CD4-positive, alpha-beta T cell (primary cell): ENCODE results near the gene TET2. TPM values are rescaled to one million over a fixed set of nuclear protein-coding genes. Genes with fewer than 3 reads are reported as not detected.

ENCODE experiments used
- ATAC-seq: fragments of 200-7000 bp; cut with Tn5 transposase; one replicate; pipeline ENCODE4 v1.10.0; 2022; ENCODE audit warnings: mild to moderate bottlenecking; ENCODE audit not compliant: poor library complexity
- CTCF ChIA-PET: fragments of 350-600 bp; sonication (Branson Sonifier 250); formaldehyde crosslinking; loops from one replicate; lab custom pipeline; 2021; ENCODE audit warnings: antibody characterized with exemption, inconsistent platforms; lab: Charles Lee
- POLR2A ChIA-PET: fragments of 350-600 bp; sonication (Branson Sonifier 250); formaldehyde crosslinking; loops from one replicate; lab custom pipeline; 2021; ENCODE audit warnings: antibody characterized with exemption, inconsistent platforms; lab: Charles Lee
- DNase-seq, 14 experiments: peaks; one replicate each; pipeline ENCODE4 v3.0.0-alpha.2; 2013 to 2020; ENCODE audit warnings: mixed read lengths in 2 of 14
- H3K27ac ChIP-seq, 2 donors: one replicate each; pipeline versions ENCODE4 v1.5.1 to v1.7.0; 2013; ENCODE audit warnings: low read length in 2 of 2, low read depth in 1 of 2, mild to moderate bottlenecking in 1 of 2
- H3K27me3 ChIP-seq, 2 experiments: 1 replicate in 1 of 2; 2 replicates in 1 of 2; pipeline versions ENCODE4 v1.6.1 to v1.7.0; 2013; ENCODE audit warnings: low read length in 2 of 2, control low read depth in 1 of 2, mild to moderate bottlenecking in 1 of 2, moderate library complexity in 1 of 2; ENCODE audit not compliant: insufficient read depth in 2 of 2, control insufficient read depth in 1 of 2
- H3K36me3 ChIP-seq: one replicate; pipeline ENCODE4 v1.6.1; 2013; ENCODE audit warnings: low read length, control low read depth; ENCODE audit not compliant: insufficient read depth
- H3K4me1 ChIP-seq: one replicate; pipeline ENCODE4 v1.6.1; 2013; ENCODE audit warnings: low read length, control low read depth; ENCODE audit not compliant: insufficient read depth
- H3K4me3 ChIP-seq: one replicate; pipeline ENCODE4 v1.5.1; 2013; ENCODE audit warnings: mild to moderate bottlenecking, low read length, moderate library complexity
- H3K9me3 ChIP-seq, 2 experiments: 1 replicate in 1 of 2; 2 replicates in 1 of 2; pipeline versions ENCODE4 v1.6.1 to v1.7.0; 2013; ENCODE audit warnings: low read length in 2 of 2, mild to moderate bottlenecking in 2 of 2, control low read depth in 1 of 2, moderate library complexity in 1 of 2; ENCODE audit not compliant: control insufficient read depth in 1 of 2, insufficient read depth in 1 of 2
- H3K27ac Mint-ChIP-seq: one replicate; pipeline ENCODE4 v1.8.0; 2020; ENCODE audit warnings: mixed read lengths
- H3K27me3 Mint-ChIP-seq: one replicate; pipeline ENCODE4 v1.8.0; 2021; ENCODE audit warnings: mixed read lengths
- H3K36me3 Mint-ChIP-seq: one replicate; pipeline ENCODE4 v1.8.0; 2021; ENCODE audit warnings: low read depth, mixed read lengths
- H3K4me1 Mint-ChIP-seq: one replicate; pipeline ENCODE4 v1.8.0; 2021; ENCODE audit warnings: low read depth, mixed read lengths
- H3K4me3 Mint-ChIP-seq: one replicate; pipeline ENCODE4 v1.8.0; 2020; ENCODE audit warnings: mild to moderate bottlenecking, mixed read lengths
- H3K9me3 Mint-ChIP-seq: one replicate; pipeline ENCODE4 v1.8.0; 2020; ENCODE audit warnings: mixed read lengths
- intact Hi-C, 2 experiments: fragments of 100-400 bp; cut with DNase I in 1 of 2; cut with micrococcal nuclease in 1 of 2; formaldehyde crosslinking; loops; one replicate each; pipeline versions ENCODE4 v1.15.1 to v1.9.0; 2023 to 2025; cut with DNase I, micrococcal nuclease
- total RNA-seq, 174 experiments: library from RNA in 2 of 174; stranded (reverse) in 2 of 174; gene quantifications; one replicate each; pipeline ENCODE4 v1.2.3 and lab custom pipeline; 2021 to 2026
- TF ChIP-seq, protein P1 (sequence below): fragments of 200-600 bp; IDR thresholded peaks from one replicate; pipeline ENCODE4 v1.8.0; 2022; ENCODE audit warnings: antibody characterized with exemption, mild to moderate bottlenecking

Gene TET2
- total RNA-seq, 2 experiments from 2014 or later = 31.0 to 32.0 TPM

DNA sequence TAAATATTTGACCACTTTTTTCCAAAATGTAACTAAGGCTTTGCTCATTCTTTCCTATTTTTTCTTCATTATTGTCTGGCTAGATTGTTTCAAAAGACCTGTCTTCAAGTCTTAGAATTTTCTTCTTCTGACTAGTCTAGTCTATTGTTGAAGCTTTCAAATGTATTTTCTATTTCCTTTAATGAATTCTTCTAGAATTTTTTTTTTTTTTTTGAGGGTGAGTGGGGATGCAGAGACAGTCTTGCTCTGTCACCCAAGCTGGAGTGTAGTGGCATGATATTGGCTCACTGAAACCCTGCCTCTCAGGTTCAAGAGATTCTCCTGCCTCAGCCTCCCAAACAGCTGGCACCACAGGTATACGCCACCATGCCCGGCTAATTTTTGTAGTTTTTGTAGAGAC lies 141.4 kb downstream of the TET2 start:
- no peak overlapping the region for H3K4me3 ChIP-seq
- intact Hi-C loops = no loop called here
- TF ChIP-seq, protein P1, sequence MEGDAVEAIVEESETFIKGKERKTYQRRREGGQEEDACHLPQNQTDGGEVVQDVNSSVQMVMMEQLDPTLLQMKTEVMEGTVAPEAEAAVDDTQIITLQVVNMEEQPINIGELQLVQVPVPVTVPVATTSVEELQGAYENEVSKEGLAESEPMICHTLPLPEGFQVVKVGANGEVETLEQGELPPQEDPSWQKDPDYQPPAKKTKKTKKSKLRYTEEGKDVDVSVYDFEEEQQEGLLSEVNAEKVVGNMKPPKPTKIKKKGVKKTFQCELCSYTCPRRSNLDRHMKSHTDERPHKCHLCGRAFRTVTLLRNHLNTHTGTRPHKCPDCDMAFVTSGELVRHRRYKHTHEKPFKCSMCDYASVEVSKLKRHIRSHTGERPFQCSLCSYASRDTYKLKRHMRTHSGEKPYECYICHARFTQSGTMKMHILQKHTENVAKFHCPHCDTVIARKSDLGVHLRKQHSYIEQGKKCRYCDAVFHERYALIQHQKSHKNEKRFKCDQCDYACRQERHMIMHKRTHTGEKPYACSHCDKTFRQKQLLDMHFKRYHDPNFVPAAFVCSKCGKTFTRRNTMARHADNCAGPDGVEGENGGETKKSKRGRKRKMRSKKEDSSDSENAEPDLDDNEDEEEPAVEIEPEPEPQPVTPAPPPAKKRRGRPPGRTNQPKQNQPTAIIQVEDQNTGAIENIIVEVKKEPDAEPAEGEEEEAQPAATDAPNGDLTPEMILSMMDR = no peak
- H3K36me3 Mint-ChIP-seq = no peaks in the 10 kb centered on the region
- H3K4me1 ChIP-seq = no peaks in the 10 kb centered on the region
- H3K27me3 ChIP-seq = no peaks in the 10 kb centered on the region
- H3K9me3 Mint-ChIP-seq = peaks cover 11% of the 10 kb centered on the region
- ATAC-seq (no peak), DNase-seq (no peak)
- no peak overlapping the region for H3K27ac ChIP-seq
- H3K4me3 Mint-ChIP-seq = no peak overlapping the region
- no peaks in the 10 kb centered on the region for H3K27me3 Mint-ChIP-seq
- peaks cover 11 to 16% of the 10 kb centered on the region in 2 experiments for H3K9me3 ChIP-seq
- no peak overlapping the region for H3K27ac Mint-ChIP-seq
- ChIA-PET CTCF (no interaction called here), POLR2A (no interaction called here)
- no peaks in the 10 kb centered on the region for H3K36me3 ChIP-seq
- no peaks in the 10 kb centered on the region for H3K4me1 Mint-ChIP-seq

DNA sequence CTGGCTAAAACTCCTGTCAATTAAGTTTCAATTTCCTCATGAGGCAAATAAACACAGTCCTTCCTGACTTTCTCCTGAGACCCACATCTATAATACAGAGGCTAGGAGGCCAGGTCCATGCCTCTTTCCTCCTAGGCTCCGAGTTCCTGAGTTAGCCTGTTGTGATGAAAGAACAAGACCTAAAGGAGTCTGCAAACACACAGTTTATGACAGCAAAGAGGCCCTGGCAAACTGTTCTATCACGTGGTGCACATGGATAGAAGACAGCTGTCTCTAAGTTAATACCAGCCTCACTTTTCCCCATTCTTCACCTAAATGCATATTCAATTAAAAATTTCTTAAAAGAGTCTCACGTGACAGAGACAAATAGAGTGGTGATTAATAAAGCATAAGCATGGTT lies 145.2 kb downstream of the TET2 start:
- ATAC-seq (no peak), DNase-seq (no peak)
- peaks cover 4% of the 10 kb centered on the region for H3K36me3 Mint-ChIP-seq
- ChIA-PET CTCF (no interaction called here), POLR2A (no interaction called here)
- TF ChIP-seq, protein P1 = no peak
- H3K27ac Mint-ChIP-seq = no peak overlapping the region
- intact Hi-C loops = no loop called here
- Histone ChIP-seq H3K4me3 (no peak overlapping the region), H3K27me3 (no peaks in the 10 kb centered on the region), H3K4me1 (no peaks in the 10 kb centered on the region), H3K36me3 (no peaks in the 10 kb centered on the region), H3K27ac (no peak overlapping the region), H3K9me3 (peaks cover 11 to 16% of the 10 kb centered on the region in 2 experiments)
- peaks cover 9% of the 10 kb centered on the region for H3K9me3 Mint-ChIP-seq
- H3K4me1 Mint-ChIP-seq = no peaks in the 10 kb centered on the region
- H3K4me3 Mint-ChIP-seq = no peak overlapping the region
- no peaks in the 10 kb centered on the region for H3K27me3 Mint-ChIP-seq

DNA sequence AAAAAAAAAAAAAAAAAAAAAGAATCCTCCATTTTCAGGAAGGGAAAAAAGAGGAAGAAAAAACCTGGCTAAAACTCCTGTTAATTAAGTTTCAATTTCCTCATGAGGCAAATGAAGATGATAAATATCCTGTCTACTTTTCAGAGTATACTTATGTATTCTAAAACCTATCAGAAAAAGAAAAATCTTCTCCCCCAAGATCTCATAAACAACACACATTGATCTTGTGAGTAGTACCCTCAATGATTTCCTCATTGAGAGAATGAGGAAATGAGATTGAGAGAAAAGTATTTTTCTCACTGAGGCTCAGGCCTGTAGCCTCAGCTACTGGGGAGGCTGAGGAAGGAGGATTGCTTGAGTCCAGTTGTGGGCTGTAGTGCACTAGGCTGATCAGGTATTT lies 146.7 kb downstream of the TET2 start:
- no peaks in the 10 kb centered on the region for H3K4me1 ChIP-seq
- ChIA-PET CTCF (no interaction called here), POLR2A (no interaction called here)
- no peak overlapping the region for H3K4me3 ChIP-seq
- Mint-ChIP-seq H3K9me3 (peaks cover 9% of the 10 kb centered on the region), H3K4me3 (no peak overlapping the region), H3K27me3 (no peaks in the 10 kb centered on the region), H3K27ac (no peak overlapping the region), H3K36me3 (peaks cover 4% of the 10 kb centered on the region), H3K4me1 (no peaks in the 10 kb centered on the region)
- no peaks in the 10 kb centered on the region for H3K36me3 ChIP-seq
- H3K9me3 ChIP-seq = peaks cover 7 to 12% of the 10 kb centered on the region in 2 experiments
- DNase-seq (no peak), ATAC-seq (no peak)
- TF ChIP-seq, protein P1 = no peak
- intact Hi-C loops = no loop called here
- H3K27me3 ChIP-seq = no peaks in the 10 kb centered on the region
- no peak overlapping the region for H3K27ac ChIP-seq
